ENCODE measurements around the gene KIF5C.
A peak's percentile ranks its signal among the peaks of the same experiment; 100 is the strongest.
"Not testable (repeated sequence)": the region's sequence is repeated elsewhere in the genome, so short reads cannot be mapped to it uniquely, and the experiment has no call there.

The KIF5C gene

DNA sequence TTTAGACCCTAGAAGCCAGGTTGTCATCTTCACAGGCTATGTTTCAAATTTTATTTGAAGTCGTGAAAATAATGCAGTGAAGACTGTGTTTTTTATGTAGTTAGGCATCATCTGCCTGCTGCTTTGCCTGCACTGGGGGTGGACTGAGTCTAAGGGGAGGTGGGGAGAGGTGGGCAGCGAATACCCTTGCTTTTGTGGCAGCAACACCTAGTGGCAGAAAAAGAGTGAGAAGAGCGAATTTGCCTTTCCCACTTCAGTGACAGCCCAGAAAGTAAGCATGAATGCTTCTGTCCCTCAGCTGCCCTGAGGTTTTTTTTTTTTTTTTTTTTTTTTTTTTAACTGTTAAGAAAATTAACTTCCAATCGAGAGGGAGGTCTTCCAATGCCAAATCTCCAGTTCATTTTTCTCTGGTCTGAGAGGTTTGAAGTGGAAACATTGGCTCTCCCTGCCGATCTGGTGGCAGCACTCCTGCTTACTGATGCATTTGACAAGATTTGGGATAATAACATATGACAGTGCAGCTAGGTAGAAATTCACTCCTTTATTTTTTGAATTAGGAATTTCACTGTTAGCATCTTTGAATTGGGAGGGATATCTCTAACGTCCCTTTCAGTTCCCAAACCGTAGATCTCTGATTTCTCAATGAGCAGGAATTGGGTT, 103.1 kb downstream of the KIF5C start:
- TF ChIP-seq CTCF (IDR thresholded peaks at IDR 0.05; ENCODE audit: low read depth, low read length), result no peak
- no peak for DNase-seq (ENCODE audit: extremely low read depth, low read depth)

GRCh38 chr2:148978706-148979105, 103.7 kb downstream of the KIF5C start:
- peak; percentile 16 for DNase-seq (ENCODE audit: extremely low read depth, low read depth)
- no peak for TF ChIP-seq CTCF (IDR thresholded peaks at IDR 0.05; ENCODE audit: low read depth, low read length)

- DNase-seq (ENCODE audit: extremely low read depth, low read depth), result no peak
- no peak for TF ChIP-seq CTCF (IDR thresholded peaks at IDR 0.05; ENCODE audit: low read depth, low read length)
Measured at GRCh38 chr2:148979164-148979918, 104.3 kb downstream of the KIF5C start.

GRCh38 chr2:148979919-148980277, 104.9 kb downstream of the KIF5C start:
- no peak for DNase-seq (ENCODE audit: extremely low read depth, low read depth)
- TF ChIP-seq CTCF (IDR thresholded peaks at IDR 0.05; ENCODE audit: low read depth, low read length), result no peak

DNA sequence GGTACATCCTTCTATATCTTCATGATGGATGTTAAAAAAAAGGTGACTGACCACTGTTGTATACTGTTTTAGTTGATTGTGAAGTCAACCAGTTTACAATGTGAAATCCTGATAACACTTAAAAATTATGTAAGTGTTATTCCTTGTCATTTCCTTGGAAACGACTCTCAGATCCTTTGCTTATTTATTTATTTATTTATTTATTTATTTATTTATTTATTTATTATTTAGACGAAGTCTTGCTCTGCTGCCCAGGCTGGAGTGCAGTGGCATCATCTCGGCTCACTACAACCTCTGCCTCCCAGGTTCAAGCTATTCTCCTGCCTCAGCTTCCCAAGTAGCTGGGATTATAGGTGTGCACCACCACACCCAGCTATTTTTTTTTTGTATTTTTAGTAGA, 105.5 kb downstream of the KIF5C start:
- DNase-seq (ENCODE audit: extremely low read depth, low read depth), result not testable (repeated sequence)

DNA sequence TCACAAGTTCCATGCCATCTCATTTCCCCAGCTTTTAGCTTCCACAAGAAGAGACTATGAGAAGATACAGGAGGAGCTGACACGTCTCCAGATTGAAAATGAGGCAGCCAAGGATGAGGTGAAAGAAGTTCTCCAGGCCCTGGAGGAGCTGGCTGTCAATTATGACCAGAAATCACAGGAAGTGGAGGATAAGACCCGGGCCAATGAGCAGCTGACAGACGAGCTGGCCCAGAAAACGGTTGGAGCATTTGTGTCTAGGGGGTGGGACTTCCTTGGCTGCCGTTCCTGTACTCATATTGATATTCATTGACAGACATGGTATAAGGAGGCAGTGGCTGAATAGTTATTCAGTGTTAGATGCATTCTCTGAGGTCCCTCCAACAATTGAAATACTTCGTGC, 106.3 kb downstream of the KIF5C start:
- no peak for DNase-seq (ENCODE audit: extremely low read depth, low read depth)
- TF ChIP-seq CTCF (IDR thresholded peaks at IDR 0.05; ENCODE audit: low read depth, low read length), result no peak

DNA sequence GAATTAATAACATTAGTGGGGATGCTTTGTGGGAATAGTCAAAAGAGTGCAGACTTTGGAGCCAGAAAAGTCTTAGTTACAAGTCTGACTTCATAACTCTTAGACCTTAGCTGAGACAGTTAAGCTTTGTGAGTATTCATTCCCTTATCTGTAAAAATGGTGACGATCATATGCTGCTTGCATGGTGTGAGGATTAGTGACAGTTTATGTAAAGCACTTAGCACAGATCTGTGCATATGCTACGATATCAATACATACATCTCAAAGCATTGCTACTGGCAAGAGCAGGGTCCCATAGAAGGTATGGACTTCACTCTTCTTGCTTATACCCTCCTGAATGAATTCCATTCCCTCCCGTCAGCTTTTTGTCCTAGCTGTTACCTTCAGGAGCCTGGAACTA, 106.8 kb downstream of the KIF5C start:
- no peak for TF ChIP-seq CTCF (IDR thresholded peaks at IDR 0.05; ENCODE audit: low read depth, low read length)
- no peak for DNase-seq (ENCODE audit: extremely low read depth, low read depth)

- TF ChIP-seq CTCF (IDR thresholded peaks at IDR 0.05; ENCODE audit: low read depth, low read length), result no peak
- DNase-seq (ENCODE audit: extremely low read depth, low read depth), result no peak
Measured at GRCh38 chr2:148982282-148982681, 107.3 kb downstream of the KIF5C start.

Data from AG09319 (cell line).